ENCODE results near the gene SDR42E2. TPM values are rescaled to one million over a fixed set of nuclear protein-coding genes. Genes with fewer than 3 reads are reported as not detected.

The SDR42E2 gene
- total and polyA plus RNA-seq, 10 of the 15 experiments (the other 5 are each of a cell fraction or from before 2014, with no cell fraction given): 0.01 to 0.09 (median 0.08) TPM; not detected in 4

DNA sequence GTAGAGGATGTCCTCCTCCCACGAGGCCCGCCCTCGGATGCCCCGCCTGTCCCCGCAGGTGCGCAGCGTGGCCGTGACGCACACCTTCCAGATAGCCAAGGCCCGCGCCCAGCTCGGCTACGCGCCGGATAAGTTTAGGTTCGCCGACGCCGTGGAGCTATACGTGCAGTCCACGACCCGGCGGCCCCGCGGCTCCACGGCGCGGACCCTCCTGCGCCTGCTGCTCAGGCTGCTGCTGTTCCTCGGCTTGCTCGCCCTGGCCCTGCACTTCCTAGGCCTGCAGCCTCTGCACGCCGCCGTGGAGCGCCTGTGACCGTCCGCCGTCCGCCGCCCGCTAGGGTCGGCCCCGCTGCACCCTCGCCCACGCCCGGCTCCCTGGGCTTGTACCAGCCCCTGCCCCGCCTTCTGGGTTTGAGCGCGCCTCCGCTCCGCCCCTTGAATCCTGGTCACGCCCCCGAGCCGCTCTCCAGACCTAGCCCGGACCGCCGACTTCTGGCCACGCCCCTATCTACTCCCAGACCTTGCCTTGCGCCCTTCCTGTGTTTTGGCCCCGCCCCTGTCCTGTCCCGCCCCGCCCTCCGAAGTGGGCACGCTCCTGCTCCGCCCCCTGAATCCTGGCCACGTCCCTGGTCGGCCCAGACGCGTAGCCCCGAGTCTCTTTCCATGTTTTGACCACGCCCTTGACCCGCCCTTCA lies 27.9 kb downstream of the SDR42E2 start (continued):
- TF ChIP-seq ZNF24 (IDR thresholded peaks at IDR 0.05) (peak; percentile 43; the same call in 1 of the 2 replicates), CHD2 (IDR thresholded peaks at IDR 0.05; ENCODE audit: borderline replicate concordance, low read depth, low read length) (peak; percentile 27), CBFB (IDR thresholded peaks at IDR 0.05; ENCODE audit: low read depth) (no peak), ZNF622 (IDR thresholded peaks at IDR 0.05) (no peak), BMI1 (IDR thresholded peaks at IDR 0.05; ENCODE audit: borderline replicate concordance) (no peak), BACH1 (IDR thresholded peaks at IDR 0.05; ENCODE audit: borderline replicate concordance) (peak; percentile 96), FOXK2 (IDR thresholded peaks at IDR 0.05) (peak; percentile 72; the same call in 1 of the 2 replicates), ZNF217 (IDR thresholded peaks at IDR 0.05) (peak; percentile 67), IKZF1 (conservative IDR thresholded peaks at IDR 0.05) (peak; percentile 96), POLR2AphosphoS5 (IDR thresholded peaks at IDR 0.05; ENCODE audit: low read length) (peak; percentile 72), CREB1 (IDR thresholded peaks at IDR 0.05; ENCODE audit: low read depth) (no peak), ZNF207 (IDR thresholded peaks at IDR 0.05; ENCODE audit: borderline replicate concordance) (peak; percentile 94), BHLHE40 (IDR thresholded peaks at IDR 0.05; ENCODE audit: borderline replicate concordance in 1 of 2, low read depth in 2 of 2, low read length in 1 of 2) (peak in 1 of 2 experiments; percentile 77; a peak in 3 of 4 replicates), POLR2A (IDR thresholded peaks at IDR 0.05; ENCODE audit: low read depth, low read length) (peak; percentile 94), PAX8 (IDR thresholded peaks at IDR 0.05) (no peak), BCL11A (IDR thresholded peaks at IDR 0.05; ENCODE audit: low read depth, low read length) (no peak), ATF7 (IDR thresholded peaks at IDR 0.05; ENCODE audit: low read depth) (peak; percentile 35; the same call in 1 of the 2 replicates)
- TF ChIP-seq, protein P1, sequence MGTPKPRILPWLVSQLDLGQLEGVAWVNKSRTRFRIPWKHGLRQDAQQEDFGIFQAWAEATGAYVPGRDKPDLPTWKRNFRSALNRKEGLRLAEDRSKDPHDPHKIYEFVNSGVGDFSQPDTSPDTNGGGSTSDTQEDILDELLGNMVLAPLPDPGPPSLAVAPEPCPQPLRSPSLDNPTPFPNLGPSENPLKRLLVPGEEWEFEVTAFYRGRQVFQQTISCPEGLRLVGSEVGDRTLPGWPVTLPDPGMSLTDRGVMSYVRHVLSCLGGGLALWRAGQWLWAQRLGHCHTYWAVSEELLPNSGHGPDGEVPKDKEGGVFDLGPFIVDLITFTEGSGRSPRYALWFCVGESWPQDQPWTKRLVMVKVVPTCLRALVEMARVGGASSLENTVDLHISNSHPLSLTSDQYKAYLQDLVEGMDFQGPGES (IDR thresholded peaks at IDR 0.05): no peak
- TF ChIP-seq, protein P2, sequence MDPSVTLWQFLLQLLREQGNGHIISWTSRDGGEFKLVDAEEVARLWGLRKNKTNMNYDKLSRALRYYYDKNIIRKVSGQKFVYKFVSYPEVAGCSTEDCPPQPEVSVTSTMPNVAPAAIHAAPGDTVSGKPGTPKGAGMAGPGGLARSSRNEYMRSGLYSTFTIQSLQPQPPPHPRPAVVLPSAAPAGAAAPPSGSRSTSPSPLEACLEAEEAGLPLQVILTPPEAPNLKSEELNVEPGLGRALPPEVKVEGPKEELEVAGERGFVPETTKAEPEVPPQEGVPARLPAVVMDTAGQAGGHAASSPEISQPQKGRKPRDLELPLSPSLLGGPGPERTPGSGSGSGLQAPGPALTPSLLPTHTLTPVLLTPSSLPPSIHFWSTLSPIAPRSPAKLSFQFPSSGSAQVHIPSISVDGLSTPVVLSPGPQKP (IDR thresholded peaks at IDR 0.05; ENCODE audit: low read depth, low read length): no peak
- TF ChIP-seq, protein P3, sequence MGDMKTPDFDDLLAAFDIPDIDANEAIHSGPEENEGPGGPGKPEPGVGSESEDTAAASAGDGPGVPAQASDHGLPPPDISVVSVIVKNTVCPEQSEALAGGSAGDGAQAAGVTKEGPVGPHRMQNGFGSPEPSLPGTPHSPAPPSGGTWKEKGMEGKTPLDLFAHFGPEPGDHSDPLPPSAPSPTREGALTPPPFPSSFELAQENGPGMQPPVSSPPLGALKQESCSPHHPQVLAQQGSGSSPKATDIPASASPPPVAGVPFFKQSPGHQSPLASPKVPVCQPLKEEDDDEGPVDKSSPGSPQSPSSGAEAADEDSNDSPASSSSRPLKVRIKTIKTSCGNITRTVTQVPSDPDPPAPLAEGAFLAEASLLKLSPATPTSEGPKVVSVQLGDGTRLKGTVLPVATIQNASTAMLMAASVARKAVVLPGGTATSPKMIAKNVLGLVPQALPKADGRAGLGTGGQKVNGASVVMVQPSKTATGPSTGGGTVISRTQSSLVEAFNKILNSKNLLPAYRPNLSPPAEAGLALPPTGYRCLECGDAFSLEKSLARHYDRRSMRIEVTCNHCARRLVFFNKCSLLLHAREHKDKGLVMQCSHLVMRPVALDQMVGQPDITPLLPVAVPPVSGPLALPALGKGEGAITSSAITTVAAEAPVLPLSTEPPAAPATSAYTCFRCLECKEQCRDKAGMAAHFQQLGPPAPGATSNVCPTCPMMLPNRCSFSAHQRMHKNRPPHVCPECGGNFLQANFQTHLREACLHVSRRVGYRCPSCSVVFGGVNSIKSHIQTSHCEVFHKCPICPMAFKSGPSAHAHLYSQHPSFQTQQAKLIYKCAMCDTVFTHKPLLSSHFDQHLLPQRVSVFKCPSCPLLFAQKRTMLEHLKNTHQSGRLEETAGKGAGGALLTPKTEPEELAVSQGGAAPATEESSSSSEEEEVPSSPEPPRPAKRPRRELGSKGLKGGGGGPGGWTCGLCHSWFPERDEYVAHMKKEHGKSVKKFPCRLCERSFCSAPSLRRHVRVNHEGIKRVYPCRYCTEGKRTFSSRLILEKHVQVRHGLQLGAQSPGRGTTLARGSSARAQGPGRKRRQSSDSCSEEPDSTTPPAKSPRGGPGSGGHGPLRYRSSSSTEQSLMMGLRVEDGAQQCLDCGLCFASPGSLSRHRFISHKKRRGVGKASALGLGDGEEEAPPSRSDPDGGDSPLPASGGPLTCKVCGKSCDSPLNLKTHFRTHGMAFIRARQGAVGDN (IDR thresholded peaks at IDR 0.05): peak; percentile 90
- TF ChIP-seq, protein P4, sequence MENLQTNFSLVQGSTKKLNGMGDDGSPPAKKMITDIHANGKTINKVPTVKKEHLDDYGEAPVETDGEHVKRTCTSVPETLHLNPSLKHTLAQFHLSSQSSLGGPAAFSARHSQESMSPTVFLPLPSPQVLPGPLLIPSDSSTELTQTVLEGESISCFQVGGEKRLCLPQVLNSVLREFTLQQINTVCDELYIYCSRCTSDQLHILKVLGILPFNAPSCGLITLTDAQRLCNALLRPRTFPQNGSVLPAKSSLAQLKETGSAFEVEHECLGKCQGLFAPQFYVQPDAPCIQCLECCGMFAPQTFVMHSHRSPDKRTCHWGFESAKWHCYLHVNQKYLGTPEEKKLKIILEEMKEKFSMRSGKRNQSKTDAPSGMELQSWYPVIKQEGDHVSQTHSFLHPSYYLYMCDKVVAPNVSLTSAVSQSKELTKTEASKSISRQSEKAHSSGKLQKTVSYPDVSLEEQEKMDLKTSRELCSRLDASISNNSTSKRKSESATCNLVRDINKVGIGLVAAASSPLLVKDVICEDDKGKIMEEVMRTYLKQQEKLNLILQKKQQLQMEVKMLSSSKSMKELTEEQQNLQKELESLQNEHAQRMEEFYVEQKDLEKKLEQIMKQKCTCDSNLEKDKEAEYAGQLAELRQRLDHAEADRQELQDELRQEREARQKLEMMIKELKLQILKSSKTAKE (IDR thresholded peaks at IDR 0.05; ENCODE audit: low read depth, poor library complexity, severe bottlenecking): no peak
- TF ChIP-seq, protein P5, sequence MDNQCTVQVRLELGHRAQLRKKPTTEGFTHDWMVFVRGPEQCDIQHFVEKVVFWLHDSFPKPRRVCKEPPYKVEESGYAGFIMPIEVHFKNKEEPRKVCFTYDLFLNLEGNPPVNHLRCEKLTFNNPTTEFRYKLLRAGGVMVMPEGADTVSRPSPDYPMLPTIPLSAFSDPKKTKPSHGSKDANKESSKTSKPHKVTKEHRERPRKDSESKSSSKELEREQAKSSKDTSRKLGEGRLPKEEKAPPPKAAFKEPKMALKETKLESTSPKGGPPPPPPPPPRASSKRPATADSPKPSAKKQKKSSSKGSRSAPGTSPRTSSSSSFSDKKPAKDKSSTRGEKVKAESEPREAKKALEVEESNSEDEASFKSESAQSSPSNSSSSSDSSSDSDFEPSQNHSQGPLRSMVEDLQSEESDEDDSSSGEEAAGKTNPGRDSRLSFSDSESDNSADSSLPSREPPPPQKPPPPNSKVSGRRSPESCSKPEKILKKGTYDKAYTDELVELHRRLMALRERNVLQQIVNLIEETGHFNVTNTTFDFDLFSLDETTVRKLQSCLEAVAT (IDR thresholded peaks at IDR 0.05): peak; percentile 85

Measured in GM12878 (cell line).